HCT116 (cell line): ENCODE measurements around the gene TM9SF2. TPM values are rescaled to one million over a fixed set of nuclear protein-coding genes. Genes with fewer than 3 reads are reported as not detected.

Experiments used
- ATAC-seq: fragments of 200-7000 bp; cut with Tn5 transposase; 2 replicates; pipeline ENCODE4 v1.9.1; 2020; ENCODE audit warnings: mild to moderate bottlenecking, moderate library complexity
- BruUV-seq: library from RNA; stranded (reverse); fragments of 400-500 nt; replicated peaks from 2 replicates; lab custom pipeline; 2021; lab: Mats Ljungman, UMichigan
- CTCF ChIA-PET: fragments of 300-600 bp; sonication (Branson Sonifier 250); formaldehyde crosslinking; loops from one replicate; lab custom pipeline; 2021; ENCODE audit warnings: antibody characterized with exemption; lab: Charles Lee
- POLR2A ChIA-PET: fragments of 300-600, 350-600 bp; sonication (Branson Sonifier 250); formaldehyde crosslinking; loops from one replicate; lab custom pipeline; 2021; ENCODE audit warnings: antibody characterized with exemption; lab: Charles Lee
- RAD21 ChIA-PET, 2 experiments: fragments of 300-600 bp; sonication (Branson Sonifier 250); formaldehyde crosslinking; loops; one replicate each; lab custom pipeline; 2023; ENCODE audit warnings: low total read pairs in 2 of 2; ENCODE audit not compliant: uncharacterized antibody in 2 of 2, unreplicated experiment in 2 of 2, low non-redundant PET in 1 of 2; lab: Charles Lee
- DNase-seq: peaks from one replicate; pipeline ENCODE4 v3.0.0-alpha.2; 2010; ENCODE audit warnings: low read depth, low spot score
- H2AFZ ChIP-seq: fragments of 200-600 bp; shearing (Covaris generic), sonication (generic); 2 replicates; pipeline ENCODE4 v1.6.1; 2017; ENCODE audit warnings: low read depth, mixed run types, mixed read lengths, antibody characterized with exemption, low read length; ENCODE audit not compliant: poor library complexity, severe bottlenecking
- H3K27ac ChIP-seq: 2 replicates; pipeline ENCODE4 v1.5.1; 2012; ENCODE audit warnings: low read depth, low read length
- H3K27me3 ChIP-seq: fragments of 200-600 bp; sonication (generic); 2 replicates; pipeline ENCODE4 v1.6.1; 2016; ENCODE audit warnings: mixed run types, low read length, mixed read lengths; ENCODE audit not compliant: insufficient read depth
- H3K36me3 ChIP-seq, 2 experiments: fragments of 200-500 bp in 1 of 2; fragments of 200-600 bp in 1 of 2; sonication (Bioruptor generic) in 1 of 2; sonication (generic) in 1 of 2; 2 replicates each; pipeline versions ENCODE4 v1.5.1 to v1.6.1; 2014 to 2016; ENCODE audit warnings: low read length in 2 of 2, inconsistent platforms in 1 of 2, mixed read lengths in 1 of 2, mixed run types in 1 of 2; ENCODE audit not compliant: insufficient read depth in 2 of 2, control insufficient read depth in 1 of 2
- H3K4me1 ChIP-seq, 2 experiments: fragments of 200-600 bp in 1 of 2; sonication (generic) in 1 of 2; 2 replicates each; pipeline versions ENCODE4 v1.5.1 to v1.6.1; 2012 to 2017; ENCODE audit warnings: low read length in 2 of 2, inconsistent platforms in 1 of 2, mild to moderate bottlenecking in 1 of 2, mixed read lengths in 1 of 2, mixed run types in 1 of 2, moderate library complexity in 1 of 2; ENCODE audit not compliant: insufficient read depth in 2 of 2, control insufficient read depth in 1 of 2
- H3K4me2 ChIP-seq: fragments of 200-600 bp; sonication (generic); 2 replicates; pipeline ENCODE4 v1.6.1; 2017; ENCODE audit warnings: mixed run types, low read length, mixed read lengths
- H3K4me3 ChIP-seq, 2 experiments: fragments of 200-600 bp in 1 of 2; sonication (generic) in 1 of 2; replicated peaks in 1 of 2; 2 replicates each; pipeline ENCODE4 v1.5.1; 2011 to 2016; ENCODE audit warnings: low read length in 2 of 2, control low read depth in 1 of 2, low read depth in 1 of 2, mild to moderate bottlenecking in 1 of 2, mixed read lengths in 1 of 2, mixed run types in 1 of 2
- H3K79me2 ChIP-seq: fragments of 200-600 bp; sonication (generic); 2 replicates; pipeline ENCODE4 v1.6.1; 2017; ENCODE audit warnings: mild to moderate bottlenecking, mixed run types, low read length, moderate library complexity, mixed read lengths; ENCODE audit not compliant: insufficient read depth
- H3K9ac ChIP-seq: fragments of 200-600 bp; sonication (generic); 2 replicates; pipeline ENCODE4 v1.6.1; 2016; ENCODE audit warnings: low read length, mixed read lengths
- H3K9me2 ChIP-seq: fragments of 200-600 bp; sonication (generic), shearing (Covaris generic); 2 replicates; pipeline ENCODE4 v1.6.1; 2017; ENCODE audit warnings: mixed run types, mild to moderate bottlenecking, moderate library complexity; ENCODE audit not compliant: insufficient read depth
- H3K9me3 ChIP-seq, 2 experiments: fragments of 200-500 bp in 1 of 2; fragments of 200-600 bp in 1 of 2; sonication (Bioruptor generic) in 1 of 2; sonication (generic) in 1 of 2; 2 replicates each; pipeline ENCODE4 v1.6.1; 2014 to 2017; ENCODE audit warnings: low read length in 2 of 2, mixed read lengths in 2 of 2, inconsistent platforms in 1 of 2, low read depth in 1 of 2, mild to moderate bottlenecking in 1 of 2, mixed run types in 1 of 2, moderate library complexity in 1 of 2; ENCODE audit not compliant: control insufficient read depth in 1 of 2, insufficient read depth in 1 of 2
- H4K20me1 ChIP-seq: fragments of 200-600 bp; sonication (generic), shearing (Covaris generic); 2 replicates; pipeline ENCODE4 v1.6.1; 2017; ENCODE audit warnings: mixed run types, mild to moderate bottlenecking, moderate library complexity; ENCODE audit not compliant: insufficient read depth
- ATF3 ChIP-seq: IDR thresholded peaks from 2 replicates; pipeline ENCODE4 v1.6.1; 2012
- CBX3 ChIP-seq: IDR thresholded peaks from 2 replicates; pipeline ENCODE4 v1.6.1; 2012; ENCODE audit warnings: low read depth
- CEBPB ChIP-seq: IDR thresholded peaks from 2 replicates; pipeline ENCODE4 v1.6.1; 2012; ENCODE audit warnings: low read depth
- CTCF ChIP-seq, 3 experiments: fragments of 200-600 bp in 1 of 3; sonication (generic) in 1 of 3; IDR thresholded peaks in 2 of 3; conservative IDR thresholded peaks in 1 of 3; 2 replicates each; pipeline ENCODE4 v1.5.1; 2012 to 2017; ENCODE audit warnings: low read depth in 2 of 3, low read length in 2 of 3, antibody characterized with exemption in 1 of 3, borderline replicate concordance in 1 of 3, control low read depth in 1 of 3, mild to moderate bottlenecking in 1 of 3, mixed read lengths in 1 of 3, mixed run types in 1 of 3, moderate library complexity in 1 of 3; ENCODE audit not compliant: insufficient read depth in 1 of 3
- EGR1 ChIP-seq: IDR thresholded peaks from 2 replicates; pipeline ENCODE4 v1.6.1; 2012; ENCODE audit warnings: low read depth
- ELF1 ChIP-seq: IDR thresholded peaks from 2 replicates; pipeline ENCODE4 v1.6.1; 2012; ENCODE audit warnings: low read depth, borderline replicate concordance
- EZH2 ChIP-seq: fragments of 200-600 bp; sonication (generic); IDR thresholded peaks from 2 replicates; pipeline ENCODE4 v1.6.1; 2017; ENCODE audit warnings: antibody characterized with exemption, mixed run types
- EZH2phosphoT487 ChIP-seq: fragments of 200-600 bp; IDR thresholded peaks from 2 replicates; pipeline ENCODE4 v1.6.1; 2018; ENCODE audit warnings: antibody characterized with exemption, borderline replicate concordance
- FOSL1 ChIP-seq: IDR thresholded peaks from 2 replicates; pipeline ENCODE4 v1.6.1; 2012; ENCODE audit warnings: low read depth
- JUND ChIP-seq: IDR thresholded peaks from 2 replicates; pipeline ENCODE4 v1.6.1; 2012
- MAX ChIP-seq: IDR thresholded peaks from 2 replicates; pipeline ENCODE4 v1.6.1; 2012
- POLR2A ChIP-seq: IDR thresholded peaks from 2 replicates; pipeline ENCODE4 v1.7.0; 2011; ENCODE audit warnings: borderline replicate concordance; ENCODE audit not compliant: insufficient read depth, insufficient read length; ENCODE audit errors: extremely low read depth
- RAD21 ChIP-seq: IDR thresholded peaks from 2 replicates; pipeline ENCODE4 v1.6.1; 2012; ENCODE audit warnings: low read depth, mild to moderate bottlenecking
- REST ChIP-seq: IDR thresholded peaks from 2 replicates; pipeline ENCODE4 v1.6.1; 2012; ENCODE audit warnings: low read depth
- SIN3A ChIP-seq: IDR thresholded peaks from 2 replicates; pipeline ENCODE4 v1.6.1; 2012; ENCODE audit warnings: low read depth
- SP1 ChIP-seq: IDR thresholded peaks from 2 replicates; pipeline ENCODE4 v1.6.1; 2012; ENCODE audit warnings: low read depth
- SRF ChIP-seq: IDR thresholded peaks from 2 replicates; pipeline ENCODE4 v1.6.1; 2012; ENCODE audit warnings: low read depth
- TCF7L2 ChIP-seq: IDR thresholded peaks from 2 replicates; pipeline ENCODE4 v1.7.0; 2011; ENCODE audit warnings: borderline replicate concordance, inconsistent platforms; ENCODE audit not compliant: insufficient read depth, insufficient read length; ENCODE audit errors: extremely low read depth
- YY1 ChIP-seq: IDR thresholded peaks from 2 replicates; pipeline ENCODE4 v1.6.1; 2011; ENCODE audit warnings: low read length, low read depth, moderate library complexity, mild to moderate bottlenecking; ENCODE audit not compliant: insufficient replicate concordance; ENCODE audit errors: extremely low read depth
- ZFX ChIP-seq: fragments of 450-650 bp; IDR thresholded peaks from 2 replicates; pipeline ENCODE4 v1.6.1; 2017
- intact Hi-C: fragments of 100-400 bp; cut with micrococcal nuclease; formaldehyde crosslinking; loops from 2 replicates; pipeline ENCODE4 v1.10.0; 2022
- total RNA-seq: library from RNA; stranded (reverse); gene quantifications from one replicate; pipeline ENCODE4 v1.2.1, GENCODE V29; 2021; ENCODE audit not compliant: unreplicated experiment

TM9SF2 gene
- total RNA-seq, 1 experiment from 2014 or later: 77.8 TPM

- intact Hi-C loops: no loop called here
- DNase-seq: no peak
- CTCF ChIA-PET: no interaction called here
These were observed 16.8 kb upstream of the TM9SF2 start for GRCh38 chr13:99484473-99484872.

More at GRCh38 chr13:99484473-99484872, 16.8 kb upstream of the TM9SF2 start:
- H3K4me2 ChIP-seq: no peak overlapping the region
- H3K36me3 ChIP-seq: no peaks in the 10 kb centered on the region
- BruUV-seq: no TSS peak
- no peaks in the 10 kb centered on the region for H3K4me1 ChIP-seq
- RAD21 ChIA-PET: no interaction called here
- no peak overlapping the region for H2AFZ ChIP-seq
- no peak overlapping the region for H3K27ac ChIP-seq
- no peak for ATAC-seq
- no peaks in the 10 kb centered on the region for H4K20me1 ChIP-seq
- TF ChIP-seq FOSL1 (no peak), JUND (no peak), MAX (no peak), CBX3 (no peak), CEBPB (no peak), REST (no peak), POLR2A (no peak), ZFX (no peak), TCF7L2 (no peak), SRF (no peak), ELF1 (no peak), CTCF (IDR thresholded peaks at IDR 0.05 in 2 of 3, conservative IDR thresholded peaks at IDR 0.05 in 1 of 3; ENCODE audit: borderline replicate concordance in 1 of 3, insufficient read depth in 1 of 3, low read depth in 2 of 3, low read length in 2 of 3) (no peak), RAD21 (no peak), EZH2phosphoT487 (no peak), ATF3 (no peak), YY1 (no peak), EGR1 (no peak), SP1 (no peak), SIN3A (no peak), EZH2 (no peak)
- H3K4me3 ChIP-seq: no peak overlapping the region
- H3K79me2 ChIP-seq: no peaks in the 10 kb centered on the region; the same call in 1 of the 2 replicates
- H3K9me2 ChIP-seq: no peaks in the 10 kb centered on the region
- POLR2A ChIA-PET: no interaction called here
- no peak overlapping the region for H3K9ac ChIP-seq
- H3K9me3 ChIP-seq: no peaks in the 10 kb centered on the region
- H3K27me3 ChIP-seq: no peaks in the 10 kb centered on the region
